GM21825 (cell line): Measurements from ENCODE around the gene LAMA2.

Experiments
- ATAC-seq: cut with Tn5 transposase; IDR thresholded peaks from one replicate; pipeline ENCODE4 v1.9.1; 2021; ENCODE audit warnings: mild to moderate bottlenecking, moderate library complexity; ENCODE audit not compliant: unreplicated experiment

The LAMA2 gene

GRCh38 chr6:129251669-129252376, 368.9 kb downstream of the LAMA2 start:
- ATAC-seq: peak; percentile 79

- ATAC-seq: no peak
Measured at GRCh38 chr6:129252377-129253071, 369.6 kb downstream of the LAMA2 start.

- no peak for ATAC-seq
Measured at GRCh38 chr6:129253242-129253641, 370.3 kb downstream of the LAMA2 start.

GRCh38 chr6:129253727-129254126, 370.8 kb downstream of the LAMA2 start:
- ATAC-seq: no peak

- ATAC-seq: no peak
Measured at GRCh38 chr6:129257196-129257595, 374.3 kb downstream of the LAMA2 start.

GRCh38 chr6:129262661-129263060, 379.7 kb downstream of the LAMA2 start:
- ATAC-seq: no peak

- ATAC-seq: no peak
Measured at GRCh38 chr6:129263176-129263575, 380.2 kb downstream of the LAMA2 start.

GRCh38 chr6:129264480-129265045, 381.6 kb downstream of the LAMA2 start:
- ATAC-seq: no peak

GRCh38 chr6:129267028-129267427, 384.1 kb downstream of the LAMA2 start:
- ATAC-seq: no peak

- ATAC-seq: no peak
Measured at GRCh38 chr6:129269076-129269475, 386.1 kb downstream of the LAMA2 start.

GRCh38 chr6:129269891-129270290, 387.0 kb downstream of the LAMA2 start:
- no peak for ATAC-seq

GRCh38 chr6:129270450-129270849, 387.5 kb downstream of the LAMA2 start:
- ATAC-seq: no peak

- ATAC-seq: no peak
Measured at GRCh38 chr6:129273161-129273560, 390.2 kb downstream of the LAMA2 start.

- no peak for ATAC-seq
Measured at GRCh38 chr6:129276461-129276860, 393.5 kb downstream of the LAMA2 start.

- ATAC-seq: no peak
Measured at GRCh38 chr6:129276986-129277385, 394.0 kb downstream of the LAMA2 start.

- no peak for ATAC-seq
Measured at GRCh38 chr6:129279343-129280292, 396.7 kb downstream of the LAMA2 start.

GRCh38 chr6:129280293-129280644, 397.3 kb downstream of the LAMA2 start:
- no peak for ATAC-seq

GRCh38 chr6:129280749-129281148, 397.8 kb downstream of the LAMA2 start:
- no peak for ATAC-seq

- no peak for ATAC-seq
Measured at GRCh38 chr6:129281168-129281796, 398.3 kb downstream of the LAMA2 start.

GRCh38 chr6:129282019-129282418, 399.1 kb downstream of the LAMA2 start:
- ATAC-seq: no peak

GRCh38 chr6:129284225-129284624, 401.3 kb downstream of the LAMA2 start:
- no peak for ATAC-seq
